OCI-LY7 (cell line): ENCODE measurements around the gene GRK5. TPM values are rescaled to one million over a fixed set of nuclear protein-coding genes. Genes with fewer than 3 reads are reported as not detected.

Source experiments
- BruUV-seq: library from RNA; stranded (reverse); fragments of 400-500 nt; replicated peaks from 2 replicates; lab custom pipeline; 2021; lab: Mats Ljungman, UMichigan
- CTCF ChIA-PET: fragments of 300-600 bp; sonication (Branson Sonifier 250); formaldehyde crosslinking; loops from one replicate; lab custom pipeline; 2022; ENCODE audit warnings: antibody characterized with exemption; ENCODE audit not compliant: unreplicated experiment; lab: Charles Lee
- POLR2A ChIA-PET: fragments of 300-600 bp; sonication (Branson Sonifier 250); formaldehyde crosslinking; loops from one replicate; lab custom pipeline; 2022; ENCODE audit warnings: antibody characterized with exemption; lab: Charles Lee
- DNase-seq: peaks from one replicate; pipeline ENCODE4 v3.0.0-alpha.2; 2015; ENCODE audit warnings: low spot score
- H2AFZ ChIP-seq: fragments of 200-600 bp; sonication (generic), shearing (Covaris generic); 2 replicates; pipeline ENCODE4 v1.6.1; 2014; ENCODE audit warnings: mild to moderate bottlenecking, antibody characterized with exemption, low read length, moderate library complexity
- H3K27ac ChIP-seq: fragments of 200-600 bp; sonication (generic); 2 replicates; pipeline ENCODE4 v1.5.1; 2014; ENCODE audit warnings: mixed run types, low read depth, mild to moderate bottlenecking, moderate library complexity, low read length, inconsistent platforms; ENCODE audit not compliant: poor library complexity, severe bottlenecking
- H3K36me3 ChIP-seq: fragments of 200-600 bp; sonication (generic); 2 replicates; pipeline ENCODE4 v1.6.1; 2014; ENCODE audit warnings: mild to moderate bottlenecking, antibody characterized with exemption, low read length, moderate library complexity, mixed read lengths; ENCODE audit not compliant: insufficient read depth
- H3K4me1 ChIP-seq: fragments of 200-600 bp; sonication (generic); 2 replicates; pipeline ENCODE4 v1.5.1; 2014; ENCODE audit warnings: mild to moderate bottlenecking, low read length; ENCODE audit not compliant: insufficient read depth, poor library complexity, severe bottlenecking
- H3K4me2 ChIP-seq: fragments of 200-600 bp; sonication (generic); 2 replicates; pipeline ENCODE4 v1.6.1; 2014; ENCODE audit warnings: mild to moderate bottlenecking, low read length
- H3K4me3 ChIP-seq: fragments of 200-600 bp; sonication (generic); 2 replicates; pipeline ENCODE4 v1.5.1; 2014; ENCODE audit warnings: mild to moderate bottlenecking, low read depth, low read length; ENCODE audit not compliant: poor library complexity, severe bottlenecking
- H3K79me2 ChIP-seq: fragments of 200-600 bp; sonication (generic); 2 replicates; pipeline ENCODE4 v1.6.1; 2016; ENCODE audit warnings: low read depth, mild to moderate bottlenecking, low read length, moderate library complexity, mixed read lengths; ENCODE audit not compliant: insufficient read depth
- H3K9me2 ChIP-seq: fragments of 200-600 bp; sonication (generic); 2 replicates; pipeline ENCODE4 v1.6.1; 2016; ENCODE audit warnings: mild to moderate bottlenecking, low read length, mixed read lengths; ENCODE audit not compliant: insufficient read depth
- H3K9me3 ChIP-seq: fragments of 200-600 bp; sonication (generic); 2 replicates; pipeline ENCODE4 v1.6.1; 2014; ENCODE audit warnings: mild to moderate bottlenecking, mixed run types, low read length, mixed read lengths
- H4K20me1 ChIP-seq: fragments of 200-600 bp; sonication (generic); 2 replicates; pipeline ENCODE4 v1.6.1; 2014; ENCODE audit warnings: mild to moderate bottlenecking, antibody characterized with exemption, low read length, moderate library complexity, mixed read lengths; ENCODE audit not compliant: insufficient read depth
- EZH2phosphoT487 ChIP-seq: fragments of 200-600 bp; sonication (generic); IDR thresholded peaks from 2 replicates; pipeline ENCODE4 v1.6.1; 2018; ENCODE audit warnings: low read depth, borderline replicate concordance, mild to moderate bottlenecking, mixed run types, antibody characterized with exemption, low read length, moderate library complexity, mixed read lengths
- intact Hi-C: fragments of 100-400 bp; cut with micrococcal nuclease; formaldehyde crosslinking; loops from one replicate; pipeline ENCODE4 v1.10.0; 2022; ENCODE audit not compliant: unreplicated experiment
- total RNA-seq, 2 experiments: library from RNA; depleted of rRNA in 1 of 2; stranded (reverse); fragments of >200 nt in 1 of 2; shearing (Covaris generic) in 1 of 2; gene quantifications; 2 replicates each; pipeline ENCODE4 v1.2.3, GENCODE V29; 2014 to 2022
- TF ChIP-seq, protein P1 (sequence below): fragments of 200-600 bp; sonication (generic); conservative IDR thresholded peaks from 2 replicates; pipeline ENCODE4 v1.5.1; 2014; ENCODE audit warnings: mild to moderate bottlenecking, antibody characterized with exemption, low read length, moderate library complexity, mixed read lengths

GRK5 gene
- total RNA-seq, 2 experiments from 2014 or later, result 4.7 to 10.2 TPM

DNA sequence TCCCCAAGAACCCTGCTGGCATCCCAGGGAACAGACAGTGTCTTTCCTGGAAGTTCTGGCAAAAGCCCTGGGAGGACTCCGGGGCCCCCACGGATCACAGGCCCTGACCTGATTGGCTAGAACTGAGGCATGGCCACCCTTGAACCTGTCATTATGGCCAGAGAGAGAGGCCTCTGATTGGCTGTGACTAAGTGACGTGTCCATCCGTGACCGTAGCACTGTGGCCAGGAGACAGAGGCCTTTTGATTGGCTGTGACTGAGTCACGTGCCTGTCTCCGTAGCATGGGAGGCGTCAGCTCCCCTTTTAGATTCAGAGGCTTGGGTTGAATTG lies 171.3 kb downstream of the GRK5 start:
- no peak overlapping the region for H2AFZ ChIP-seq

GRCh38 chr10:119379466-119380071 lies 172.2 kb downstream of the GRK5 start:
- H3K9me3 ChIP-seq, result no peaks in the 10 kb centered on the region
- no TSS peak for BruUV-seq
- ChIA-PET CTCF (no interaction called here), POLR2A (no interaction called here)
- no peak overlapping the region for H2AFZ ChIP-seq
- intact Hi-C loops, result no loop called here
- no peaks in the 10 kb centered on the region for H4K20me1 ChIP-seq
- no peak overlapping the region for H3K4me2 ChIP-seq
- H3K4me3 ChIP-seq, result no peak overlapping the region
- H3K9me2 ChIP-seq, result no peaks in the 10 kb centered on the region
- TF ChIP-seq EZH2phosphoT487, result no peak
- TF ChIP-seq, protein P1, sequence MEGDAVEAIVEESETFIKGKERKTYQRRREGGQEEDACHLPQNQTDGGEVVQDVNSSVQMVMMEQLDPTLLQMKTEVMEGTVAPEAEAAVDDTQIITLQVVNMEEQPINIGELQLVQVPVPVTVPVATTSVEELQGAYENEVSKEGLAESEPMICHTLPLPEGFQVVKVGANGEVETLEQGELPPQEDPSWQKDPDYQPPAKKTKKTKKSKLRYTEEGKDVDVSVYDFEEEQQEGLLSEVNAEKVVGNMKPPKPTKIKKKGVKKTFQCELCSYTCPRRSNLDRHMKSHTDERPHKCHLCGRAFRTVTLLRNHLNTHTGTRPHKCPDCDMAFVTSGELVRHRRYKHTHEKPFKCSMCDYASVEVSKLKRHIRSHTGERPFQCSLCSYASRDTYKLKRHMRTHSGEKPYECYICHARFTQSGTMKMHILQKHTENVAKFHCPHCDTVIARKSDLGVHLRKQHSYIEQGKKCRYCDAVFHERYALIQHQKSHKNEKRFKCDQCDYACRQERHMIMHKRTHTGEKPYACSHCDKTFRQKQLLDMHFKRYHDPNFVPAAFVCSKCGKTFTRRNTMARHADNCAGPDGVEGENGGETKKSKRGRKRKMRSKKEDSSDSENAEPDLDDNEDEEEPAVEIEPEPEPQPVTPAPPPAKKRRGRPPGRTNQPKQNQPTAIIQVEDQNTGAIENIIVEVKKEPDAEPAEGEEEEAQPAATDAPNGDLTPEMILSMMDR, result no peak
- peaks cover 27% of the 10 kb centered on the region for H3K4me1 ChIP-seq
- no peak for DNase-seq
- no peaks in the 10 kb centered on the region for H3K79me2 ChIP-seq
- no peak overlapping the region for H3K27ac ChIP-seq
- peaks cover 8% of the 10 kb centered on the region; the same call in 1 of the 2 replicates for H3K36me3 ChIP-seq

More for the DNA sequence above, 171.3 kb downstream of the GRK5 start:
- peaks cover 24% of the 10 kb centered on the region for H3K4me1 ChIP-seq
- TF ChIP-seq, protein P1, result no peak
- TF ChIP-seq EZH2phosphoT487, result no peak
- intact Hi-C loops, result no loop called here
- ChIA-PET CTCF (no interaction called here), POLR2A (interaction anchor here (1.1 kb wide), 1 partner anchor 28 kb away, joined by 3 read pairs; no protein-coding TSS in a partner anchor)
- no peaks in the 10 kb centered on the region for H4K20me1 ChIP-seq
- H3K4me2 ChIP-seq, result no peak overlapping the region
- H3K36me3 ChIP-seq, result peaks cover 8% of the 10 kb centered on the region; the same call in 1 of the 2 replicates
- H3K4me3 ChIP-seq, result no peak overlapping the region
- no peaks in the 10 kb centered on the region for H3K79me2 ChIP-seq
- no peak for DNase-seq
- no TSS peak for BruUV-seq
- H3K27ac ChIP-seq, result no peak overlapping the region
- H3K9me3 ChIP-seq, result no peaks in the 10 kb centered on the region
- H3K9me2 ChIP-seq, result no peaks in the 10 kb centered on the region

GRCh38 chr10:119383174-119383856 lies 175.9 kb downstream of the GRK5 start:
- CTCF ChIA-PET, result no interaction called here
- Histone ChIP-seq H3K36me3 (peaks cover 8% of the 10 kb centered on the region; the same call in 1 of the 2 replicates), H3K27ac (no peak overlapping the region), H3K4me1 (peaks cover 27% of the 10 kb centered on the region), H3K4me3 (no peak overlapping the region), H2AFZ (no peak overlapping the region), H3K4me2 (peak overlapping the region; percentile 36), H3K79me2 (no peaks in the 10 kb centered on the region), H3K9me2 (no peaks in the 10 kb centered on the region), H4K20me1 (no peaks in the 10 kb centered on the region), H3K9me3 (no peaks in the 10 kb centered on the region)
- peak; percentile 20 for DNase-seq
- TF ChIP-seq, protein P1, result no peak
- no peak for TF ChIP-seq EZH2phosphoT487
- POLR2A ChIA-PET, result interaction anchor here (1.0 kb wide), 1 partner anchor 22 kb away, joined by 3 read pairs; no protein-coding TSS in a partner anchor
- intact Hi-C loops, result no loop called here
- no TSS peak for BruUV-seq
